KG1 (cell line): ENCODE measurements around the gene NRP2.

Experiments
- DNase-seq: peaks from one replicate; lab custom pipeline; 2025; lab: John Stamatoyannopoulos, UW

Gene NRP2, protein sequence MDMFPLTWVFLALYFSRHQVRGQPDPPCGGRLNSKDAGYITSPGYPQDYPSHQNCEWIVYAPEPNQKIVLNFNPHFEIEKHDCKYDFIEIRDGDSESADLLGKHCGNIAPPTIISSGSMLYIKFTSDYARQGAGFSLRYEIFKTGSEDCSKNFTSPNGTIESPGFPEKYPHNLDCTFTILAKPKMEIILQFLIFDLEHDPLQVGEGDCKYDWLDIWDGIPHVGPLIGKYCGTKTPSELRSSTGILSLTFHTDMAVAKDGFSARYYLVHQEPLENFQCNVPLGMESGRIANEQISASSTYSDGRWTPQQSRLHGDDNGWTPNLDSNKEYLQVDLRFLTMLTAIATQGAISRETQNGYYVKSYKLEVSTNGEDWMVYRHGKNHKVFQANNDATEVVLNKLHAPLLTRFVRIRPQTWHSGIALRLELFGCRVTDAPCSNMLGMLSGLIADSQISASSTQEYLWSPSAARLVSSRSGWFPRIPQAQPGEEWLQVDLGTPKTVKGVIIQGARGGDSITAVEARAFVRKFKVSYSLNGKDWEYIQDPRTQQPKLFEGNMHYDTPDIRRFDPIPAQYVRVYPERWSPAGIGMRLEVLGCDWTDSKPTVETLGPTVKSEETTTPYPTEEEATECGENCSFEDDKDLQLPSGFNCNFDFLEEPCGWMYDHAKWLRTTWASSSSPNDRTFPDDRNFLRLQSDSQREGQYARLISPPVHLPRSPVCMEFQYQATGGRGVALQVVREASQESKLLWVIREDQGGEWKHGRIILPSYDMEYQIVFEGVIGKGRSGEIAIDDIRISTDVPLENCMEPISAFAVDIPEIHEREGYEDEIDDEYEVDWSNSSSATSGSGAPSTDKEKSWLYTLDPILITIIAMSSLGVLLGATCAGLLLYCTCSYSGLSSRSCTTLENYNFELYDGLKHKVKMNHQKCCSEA

GRCh38 chr2:205682239-205682970 is at the start of gene NRP2:
NRP2 (plus strand) TSS chr2:205682501; CDS start chr2:205683291, 790 bp downstream.
- DNase-seq = no peak

DNA sequence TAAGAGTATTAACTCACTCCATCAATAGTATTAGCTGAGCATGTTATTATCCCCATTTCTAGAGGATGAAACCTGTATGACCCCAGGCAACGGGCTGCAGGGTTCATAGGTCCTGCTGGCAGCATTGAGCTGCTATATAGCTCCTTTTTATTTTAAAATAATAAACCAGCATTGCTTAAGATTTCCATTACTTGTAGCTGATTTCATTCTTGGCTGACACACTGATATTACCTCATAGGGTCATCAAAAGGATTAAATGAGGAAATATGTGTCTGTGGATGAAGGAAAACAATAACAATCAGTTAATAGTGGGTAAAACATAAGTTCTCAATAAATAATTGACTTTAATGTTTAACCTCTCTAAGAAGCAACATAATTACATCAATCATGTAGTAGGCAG is 48.3 kb upstream of the NRP2 start:
- DNase-seq = no peak

DNA sequence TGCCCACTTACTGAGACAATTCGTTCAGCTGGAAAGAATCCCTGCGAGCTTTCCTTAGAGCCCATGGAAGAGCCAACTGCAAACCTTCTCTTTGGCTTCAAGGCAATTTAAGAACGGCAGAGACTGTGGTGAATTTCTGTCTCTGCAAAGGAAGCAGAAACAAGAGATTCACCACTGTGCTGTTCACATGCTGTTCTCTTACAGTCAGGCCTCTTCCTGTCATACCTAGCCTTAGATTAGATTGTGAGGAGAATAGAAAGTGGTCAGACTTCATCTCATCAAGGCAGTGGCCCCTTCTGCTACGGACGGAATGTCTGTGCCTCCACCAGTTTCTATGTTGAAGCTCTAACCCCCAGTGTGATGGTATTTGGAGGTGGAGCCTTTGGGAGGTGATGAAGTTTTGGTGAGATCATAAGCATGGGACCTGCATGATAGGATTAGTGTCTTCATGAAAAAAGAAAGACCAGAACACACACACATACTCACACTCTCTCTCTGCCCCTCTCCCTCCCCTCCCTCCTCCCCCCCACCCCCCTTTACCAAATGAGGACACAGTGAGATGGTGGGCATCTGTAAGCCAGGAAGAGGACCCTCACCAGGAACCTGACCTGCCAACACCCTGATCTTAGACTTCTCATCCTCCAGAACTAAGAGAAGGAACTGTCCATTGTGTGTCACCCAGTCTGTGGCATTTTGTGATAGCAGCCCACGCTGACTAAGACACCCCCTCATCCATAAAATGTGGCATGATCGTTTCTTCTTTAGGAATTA is 45.6 kb upstream of the NRP2 start:
- no peak for DNase-seq

GRCh38 chr2:205637320-205637602 is 45.0 kb upstream of the NRP2 start:
- no peak for DNase-seq

DNA sequence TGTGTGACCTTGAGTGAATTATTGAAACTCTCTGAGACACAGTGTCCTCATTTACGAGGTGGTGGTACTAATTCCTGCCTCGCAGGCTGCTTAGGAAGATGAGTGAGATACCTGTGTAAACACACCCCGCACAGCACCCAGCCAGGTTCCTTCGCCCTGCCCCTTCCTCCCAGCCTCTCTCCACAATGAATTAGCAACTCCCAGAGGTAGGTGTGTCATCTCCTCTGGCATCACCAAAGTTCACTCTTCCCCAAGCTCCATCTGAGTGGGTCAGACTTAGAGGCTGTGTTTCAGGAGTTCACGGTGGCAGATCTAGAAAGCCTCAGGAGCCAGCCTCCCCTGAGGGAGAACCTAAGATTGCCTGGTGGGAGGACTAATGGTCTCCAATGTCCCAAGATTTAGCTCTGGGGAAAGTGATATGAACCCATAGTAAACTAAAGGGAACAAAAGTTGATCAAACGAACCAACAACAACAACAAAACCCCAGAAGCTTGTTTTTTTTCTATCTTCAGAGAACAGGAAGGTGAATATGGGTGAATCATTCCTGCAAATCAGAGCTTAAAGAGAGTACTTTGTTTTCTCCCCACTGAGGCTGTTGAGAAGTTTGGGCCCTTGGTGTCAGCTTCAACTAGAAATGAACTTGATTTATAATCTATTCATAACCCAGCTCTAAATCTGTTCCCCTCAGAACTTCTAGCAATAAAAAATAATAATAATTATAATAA is 44.4 kb upstream of the NRP2 start:
- no peak for DNase-seq

DNA sequence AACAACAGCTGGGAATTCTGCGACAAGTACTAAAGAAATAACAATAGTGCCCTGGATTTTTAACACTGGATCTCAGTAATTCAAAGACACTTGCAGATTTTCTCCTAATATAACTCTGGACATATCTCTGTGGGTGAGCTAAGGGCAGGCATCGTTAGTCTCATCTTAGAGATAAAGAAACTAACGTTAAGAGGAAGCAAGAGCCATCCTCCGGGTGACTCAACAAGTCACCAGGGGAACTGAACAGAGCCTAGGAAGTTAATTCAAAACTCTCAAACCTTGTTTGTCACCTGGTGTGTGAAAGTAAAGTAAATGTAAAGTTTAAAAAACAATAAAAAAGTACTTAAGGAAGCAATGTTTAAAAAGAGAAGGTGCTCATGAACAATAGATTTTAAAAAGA is 41.6 kb upstream of the NRP2 start:
- DNase-seq = no peak

- DNase-seq = no peak
Measured at GRCh38 chr2:205642599-205643356, 39.5 kb upstream of the NRP2 start.

- no peak for DNase-seq
Measured at GRCh38 chr2:205643391-205643885, 38.9 kb upstream of the NRP2 start.

DNA sequence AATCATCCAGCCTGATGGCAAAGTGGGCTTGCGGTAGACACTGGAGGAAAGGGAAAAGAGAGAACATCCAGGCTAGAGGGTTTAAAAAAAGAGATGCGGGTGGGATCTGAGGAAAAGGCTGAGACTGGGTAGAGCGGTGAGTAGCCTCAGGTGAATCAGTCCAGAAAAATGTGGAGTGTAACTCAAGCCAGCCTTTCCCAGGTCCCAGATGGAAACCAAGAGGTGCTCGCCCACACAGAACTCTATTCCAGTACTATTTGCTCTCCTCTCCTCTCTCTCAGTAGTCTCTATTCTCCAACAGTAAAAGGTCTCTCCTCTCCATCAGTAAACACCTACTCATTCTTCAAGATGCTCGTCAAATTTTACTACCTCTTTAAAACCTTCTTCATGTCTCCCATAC is 38.3 kb upstream of the NRP2 start:
- DNase-seq = no peak

DNA sequence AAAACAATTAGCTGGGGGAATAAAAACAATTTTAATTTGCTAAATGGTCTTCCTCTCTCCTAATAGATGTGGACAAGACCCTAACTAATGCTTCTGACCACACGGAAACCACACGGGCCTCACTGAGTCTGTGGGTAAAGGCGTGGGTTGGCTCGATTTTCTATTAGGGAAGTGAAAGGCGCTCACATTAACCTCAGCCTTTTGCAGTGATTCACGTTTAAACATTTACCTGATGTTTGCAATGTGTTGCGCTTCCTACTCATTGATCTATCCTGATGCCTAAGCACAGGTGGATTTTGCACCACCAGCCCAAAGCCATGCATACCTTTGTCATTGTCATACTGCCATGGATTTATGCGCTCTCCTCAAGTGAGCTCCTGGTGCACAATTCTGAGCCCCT is 35.6 kb upstream of the NRP2 start:
- DNase-seq = no peak

GRCh38 chr2:205650450-205650849 is 31.9 kb upstream of the NRP2 start:
- DNase-seq = no peak

DNA sequence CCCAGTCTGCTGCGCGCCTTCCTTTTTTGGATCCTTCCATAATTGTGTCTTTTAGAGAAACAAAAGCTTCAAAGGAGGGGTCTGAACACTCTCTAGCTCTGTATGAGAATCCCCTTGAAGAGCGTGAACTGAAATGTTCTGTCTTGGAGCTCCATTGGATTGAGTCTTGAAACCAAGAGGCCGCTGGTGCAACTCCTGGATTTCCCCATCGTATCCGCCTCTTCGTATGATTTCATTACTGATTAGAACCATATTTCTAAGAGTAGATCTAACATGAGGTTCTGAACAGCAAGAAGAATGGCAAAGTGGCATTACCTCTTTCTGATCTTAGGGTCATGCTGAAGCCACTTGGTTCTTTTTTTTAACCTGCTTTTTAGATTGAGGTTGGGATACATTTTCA is 31.4 kb upstream of the NRP2 start:
- DNase-seq = no peak

- no peak for DNase-seq
Measured at GRCh38 chr2:205651719-205652118, 30.6 kb upstream of the NRP2 start.

DNA sequence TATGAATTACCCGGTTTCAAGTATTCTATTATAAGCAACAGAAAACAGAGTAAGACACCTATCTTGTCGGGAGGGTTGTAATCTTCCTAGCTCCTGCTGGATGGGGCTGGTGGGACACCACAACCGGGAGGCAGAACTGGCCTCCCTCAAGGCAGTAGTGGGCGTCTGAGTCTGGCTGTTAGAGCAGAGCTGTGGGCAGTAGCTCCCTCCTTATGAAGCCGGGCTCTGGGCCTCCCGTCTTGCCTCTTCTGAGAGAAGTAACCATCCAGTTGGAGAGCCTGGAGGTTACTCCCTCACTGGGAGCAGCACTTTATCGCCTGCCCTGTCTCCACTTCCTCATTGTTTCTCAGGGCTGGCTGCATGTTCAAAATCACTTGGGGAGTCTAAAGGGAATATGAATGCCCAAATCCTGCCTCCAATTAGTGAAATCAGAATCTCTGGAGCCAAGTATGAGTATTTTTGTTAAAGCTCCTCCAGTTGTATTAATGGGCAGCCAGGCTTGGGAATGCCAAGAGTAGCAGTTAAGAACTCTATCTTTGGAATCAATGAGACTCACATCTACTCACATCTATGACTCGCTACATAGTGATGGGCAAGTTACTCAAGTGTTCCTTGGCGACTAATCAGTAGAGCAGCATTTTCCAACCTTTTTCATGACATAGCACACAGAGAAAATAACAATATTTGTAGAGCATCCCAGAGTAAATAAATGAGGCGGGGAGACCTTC is 27.3 kb upstream of the NRP2 start:
- DNase-seq = no peak

GRCh38 chr2:205655779-205656456 is 26.4 kb upstream of the NRP2 start:
- no peak for DNase-seq

- no peak for DNase-seq
Measured at GRCh38 chr2:205656461-205656860, 25.8 kb upstream of the NRP2 start.

GRCh38 chr2:205656941-205657340 is 25.4 kb upstream of the NRP2 start:
- DNase-seq = no peak

DNA sequence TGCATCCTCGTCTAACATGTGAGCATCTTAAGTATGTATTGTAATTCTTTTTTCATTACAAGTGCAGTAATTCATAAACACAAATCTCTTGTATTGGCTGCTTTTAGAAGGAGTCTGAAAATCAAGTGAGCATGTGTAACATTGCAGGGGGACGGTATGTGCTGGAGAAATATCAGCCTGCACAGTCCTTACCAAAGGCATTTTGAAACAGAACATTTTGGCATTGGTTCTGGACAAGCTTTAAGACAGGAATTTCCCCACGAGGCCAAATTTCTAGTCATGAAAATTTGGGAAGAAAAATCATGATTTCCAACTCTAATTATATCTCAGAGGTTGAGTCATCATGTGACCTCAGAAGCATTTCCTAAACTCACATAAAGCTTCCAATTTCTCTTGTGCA is 24.7 kb upstream of the NRP2 start:
- DNase-seq = no peak

- no peak for DNase-seq
Measured at GRCh38 chr2:205658068-205658467, 24.2 kb upstream of the NRP2 start.
